Mesothelial cell of epicardium (in vitro differentiated cells): ENCODE data around the gene ATP5F1D. TPM values are rescaled to one million over a fixed set of nuclear protein-coding genes. Genes with fewer than 3 reads are reported as not detected.

ENCODE experiments used
- DNase-seq, 2 experiments: peaks; one replicate each; pipeline ENCODE4 v3.0.0; 2021; ENCODE audit warnings: low spot score in 2 of 2; ENCODE audit not compliant: unreplicated experiment in 2 of 2
- H3K27ac Mint-ChIP-seq: 2 replicates; pipeline ENCODE4 v1.8.0; 2021; ENCODE audit warnings: mixed read lengths
- H3K27me3 Mint-ChIP-seq: 2 replicates; pipeline ENCODE4 v1.8.0; 2021; ENCODE audit warnings: low read depth, mixed read lengths
- H3K36me3 Mint-ChIP-seq: 2 replicates; pipeline ENCODE4 v1.8.0; 2021; ENCODE audit warnings: mixed read lengths
- H3K4me1 Mint-ChIP-seq: 2 replicates; pipeline ENCODE4 v1.8.0; 2021; ENCODE audit warnings: mixed read lengths
- H3K4me3 Mint-ChIP-seq: 2 replicates; pipeline ENCODE4 v1.8.0; 2021; ENCODE audit warnings: mild to moderate bottlenecking, moderate library complexity, mixed read lengths
- H3K9me3 Mint-ChIP-seq: 2 replicates; pipeline ENCODE4 v1.8.0; 2021; ENCODE audit warnings: mixed read lengths
- CTCF ChIP-seq: fragments of 200-600 bp; sonication (generic); IDR thresholded peaks from one replicate; pipeline ENCODE4 v1.5.0; 2021; ENCODE audit warnings: antibody characterized with exemption; ENCODE audit not compliant: unreplicated experiment
- total RNA-seq: library from RNA; stranded (reverse); gene quantifications from 3 replicates; pipeline ENCODE4 v1.2.1, GENCODE V29; 2021

Gene ATP5F1D
- total RNA-seq, 1 donor from 2014 or later: 108 TPM

GRCh38 chr19:1266129-1266915 lies 24.8 kb downstream of the ATP5F1D start:
- Mint-ChIP-seq H3K9me3 (no peaks in the 10 kb centered on the region), H3K27ac (peak overlapping the region; percentile 78), H3K4me1 (peaks cover 64% of the 10 kb centered on the region), H3K27me3 (peaks cover 4% of the 10 kb centered on the region), H3K4me3 (peak overlapping the region; percentile 55), H3K36me3 (peaks cover 2% of the 10 kb centered on the region)
- no peak for TF ChIP-seq CTCF
- DNase-seq: peak; percentile 66 to 80

GRCh38 chr19:1266916-1267476 lies 25.4 kb downstream of the ATP5F1D start:
- peaks cover 8% of the 10 kb centered on the region for H3K36me3 Mint-ChIP-seq
- DNase-seq: peak; percentile 74 to 92
- H3K9me3 Mint-ChIP-seq: no peaks in the 10 kb centered on the region
- peak; percentile 99 for TF ChIP-seq CTCF
- H3K4me3 Mint-ChIP-seq: peak overlapping the region; percentile 63
- H3K27ac Mint-ChIP-seq: no peak overlapping the region
- peaks cover 4% of the 10 kb centered on the region for H3K27me3 Mint-ChIP-seq
- H3K4me1 Mint-ChIP-seq: peaks cover 64% of the 10 kb centered on the region

- H3K4me3 Mint-ChIP-seq: peak overlapping the region; percentile 63
- H3K9me3 Mint-ChIP-seq: no peaks in the 10 kb centered on the region
- DNase-seq: no peak
- H3K4me1 Mint-ChIP-seq: peaks cover 65% of the 10 kb centered on the region
- peaks cover 9% of the 10 kb centered on the region for H3K36me3 Mint-ChIP-seq
- TF ChIP-seq CTCF: no peak
- no peak overlapping the region for H3K27ac Mint-ChIP-seq
- peaks cover 4% of the 10 kb centered on the region for H3K27me3 Mint-ChIP-seq
Observed at GRCh38 chr19:1267477-1268225, 26.1 kb downstream of the ATP5F1D start.

- H3K4me1 Mint-ChIP-seq: peaks cover 63% of the 10 kb centered on the region
- DNase-seq: no peak
- peaks cover 14% of the 10 kb centered on the region for H3K36me3 Mint-ChIP-seq
- peaks cover 4% of the 10 kb centered on the region for H3K27me3 Mint-ChIP-seq
- peak overlapping the region; percentile 59 for H3K27ac Mint-ChIP-seq
- no peaks in the 10 kb centered on the region for H3K9me3 Mint-ChIP-seq
- peak overlapping the region; percentile 63 for H3K4me3 Mint-ChIP-seq
- TF ChIP-seq CTCF: no peak
Observed at GRCh38 chr19:1268226-1269064, 26.9 kb downstream of the ATP5F1D start.

- Mint-ChIP-seq H3K4me1 (peaks cover 68% of the 10 kb centered on the region), H3K4me3 (peak within 1 kb of the TSS; percentile 81), H3K36me3 (peaks cover 20% of the 10 kb centered on the region), H3K9me3 (no peaks in the 10 kb centered on the region), H3K27ac (peak within 1 kb of the TSS; percentile 95), H3K27me3 (peaks cover 4% of the 10 kb centered on the region)
- DNase-seq: peak; percentile 98
- no peak for TF ChIP-seq CTCF
Observed at GRCh38 chr19:1269065-1269477, 27.5 kb downstream of the ATP5F1D start, which contains the start of gene CIRBP. TSS of gene CIRBP (plus strand) at chr19:1269332. CDS start at chr19:1270934, 1,602 bp downstream.
